ENCODE measurements around the gene SSX2IP. TPM values are rescaled to one million over a fixed set of nuclear protein-coding genes. Genes with fewer than 3 reads are reported as not detected.
"Not testable (repeated sequence)": the region's sequence is repeated elsewhere in the genome, so short reads cannot be mapped to it uniquely, and the experiment has no call there.

The SSX2IP gene
- total RNA-seq, 1 experiment from 2014 or later: 20.8 TPM

GRCh38 chr1:84731519-84731918 is 41.3 kb upstream of the SSX2IP start:
- no peak overlapping the region for H3K27ac Mint-ChIP-seq
- H3K27me3 Mint-ChIP-seq (ENCODE audit: low read depth): no peaks in the 10 kb centered on the region
- TF ChIP-seq ATF3 (CRISPR knock-in tag; conservative IDR thresholded peaks at IDR 0.05) (no peak), ZNF671 (CRISPR knock-in tag; IDR thresholded peaks at IDR 0.05) (no peak)
- ChIA-PET CTCF (no interaction called here), POLR2A (no interaction called here)
- peaks cover 5% of the 10 kb centered on the region for H3K4me1 Mint-ChIP-seq
- DNase-seq (ENCODE audit: low spot score): no peak
- no peak for ATAC-seq
- H3K4me3 Mint-ChIP-seq: no peak overlapping the region
- 0 out of 2 replicates have a peak, but pooled peaks cover 3% of the 10 kb centered on the region for H3K36me3 Mint-ChIP-seq
- H3K9me3 Mint-ChIP-seq: peaks cover 26% of the 10 kb centered on the region

GRCh38 chr1:84727711-84728110 is 37.5 kb upstream of the SSX2IP start:
- peaks cover 20% of the 10 kb centered on the region for H3K4me1 Mint-ChIP-seq
- POLR2A ChIA-PET; DNase-seq (ENCODE audit: low spot score); H3K27ac Mint-ChIP-seq; H3K4me3 Mint-ChIP-seq; H3K36me3 Mint-ChIP-seq; H3K27me3 Mint-ChIP-seq (ENCODE audit: low read depth); CTCF ChIA-PET; ATAC-seq: not testable (repeated sequence)
- peaks cover 15% of the 10 kb centered on the region for H3K9me3 Mint-ChIP-seq

- no peak overlapping the region for H3K4me3 Mint-ChIP-seq
- peaks cover 20% of the 10 kb centered on the region for H3K4me1 Mint-ChIP-seq
- POLR2A ChIA-PET: no interaction called here
- no peak for DNase-seq (ENCODE audit: low spot score)
- TF ChIP-seq GRHL2 (CRISPR knock-in tag; IDR thresholded peaks at IDR 0.05; ENCODE audit: insufficient replicate concordance, severe bottlenecking) (no peak), CDX4 (CRISPR knock-in tag; IDR thresholded peaks at IDR 0.05; ENCODE audit: borderline replicate concordance) (no peak), NFYB (CRISPR knock-in tag; conservative IDR thresholded peaks at IDR 0.05; ENCODE audit: low read depth) (no peak), TCF7 (CRISPR knock-in tag; IDR thresholded peaks at IDR 0.05; ENCODE audit: low read depth) (no peak), FOXP4 (CRISPR knock-in tag; IDR thresholded peaks at IDR 0.05) (no peak), ZBTB43 (CRISPR knock-in tag; IDR thresholded peaks at IDR 0.05) (no peak), E2F4 (CRISPR knock-in tag; IDR thresholded peaks at IDR 0.05; ENCODE audit: borderline replicate concordance, low read depth) (no peak), RELA (CRISPR knock-in tag; IDR thresholded peaks at IDR 0.05; ENCODE audit: borderline replicate concordance) (no peak), TEAD1 (CRISPR knock-in tag; IDR thresholded peaks at IDR 0.05) (no peak)
- ATAC-seq: no peak
- peaks cover 12% of the 10 kb centered on the region for H3K9me3 Mint-ChIP-seq
- no peaks in the 10 kb centered on the region for H3K36me3 Mint-ChIP-seq
- H3K27me3 Mint-ChIP-seq (ENCODE audit: low read depth): no peaks in the 10 kb centered on the region
- no peak overlapping the region for H3K27ac Mint-ChIP-seq
- CTCF ChIA-PET: no interaction called here
Measured at GRCh38 chr1:84726593-84727499, 36.6 kb upstream of the SSX2IP start.
